H9 (cell line): ENCODE measurements around the gene GPHN. TPM values are rescaled to one million over a fixed set of nuclear protein-coding genes. Genes with fewer than 3 reads are reported as not detected.

Experiments used
- DNase-seq: peaks from one replicate; pipeline ENCODE4 v3.0.0-alpha.2; 2017
- H2AFZ ChIP-seq: one replicate; pipeline ENCODE4 v1.6.1; 2013; ENCODE audit warnings: mild to moderate bottlenecking, low read length, control low read depth, moderate library complexity
- H2AK5ac ChIP-seq: 2 replicates; pipeline ENCODE4 v1.6.1; 2013; ENCODE audit warnings: low read length, control low read depth, mixed read lengths; ENCODE audit not compliant: insufficient read length
- H2BK120ac ChIP-seq: one replicate; pipeline ENCODE4 v1.6.1; 2013; ENCODE audit warnings: low read depth, mild to moderate bottlenecking, low read length, control low read depth, inconsistent platforms; ENCODE audit not compliant: poor library complexity, severe bottlenecking
- H2BK12ac ChIP-seq: 2 replicates; pipeline ENCODE4 v1.6.1; 2013; ENCODE audit warnings: low read length, control low read depth, mixed read lengths, low read depth; ENCODE audit not compliant: insufficient read length
- H2BK15ac ChIP-seq: 2 replicates; pipeline ENCODE4 v1.6.1; 2013; ENCODE audit warnings: low read depth, low read length, control low read depth
- H2BK20ac ChIP-seq: one replicate; pipeline ENCODE4 v1.6.1; 2013; ENCODE audit warnings: low read depth, mild to moderate bottlenecking, low read length, control low read depth, inconsistent platforms; ENCODE audit not compliant: poor library complexity, severe bottlenecking
- H2BK5ac ChIP-seq: 2 replicates; pipeline ENCODE4 v1.6.1; 2013; ENCODE audit warnings: low read length, control low read depth, mixed read lengths; ENCODE audit not compliant: insufficient read length
- H3K14ac ChIP-seq: 2 replicates; pipeline ENCODE4 v1.6.1; 2013; ENCODE audit warnings: low read length, control low read depth; ENCODE audit not compliant: insufficient read depth
- H3K18ac ChIP-seq: 2 replicates; pipeline ENCODE4 v1.6.1; 2013; ENCODE audit warnings: low read depth, mild to moderate bottlenecking, mixed read lengths, low read length, control low read depth; ENCODE audit not compliant: insufficient read length
- H3K23ac ChIP-seq: 2 replicates; pipeline ENCODE4 v1.6.1; 2013; ENCODE audit warnings: low read length, control low read depth, mixed read lengths, low read depth; ENCODE audit not compliant: insufficient read length
- H3K23me2 ChIP-seq: 2 replicates; pipeline ENCODE4 v1.6.1; 2013; ENCODE audit warnings: low read depth, mild to moderate bottlenecking, mixed read lengths, low read length, control low read depth; ENCODE audit not compliant: insufficient read length, poor library complexity, severe bottlenecking
- H3K27ac ChIP-seq: 2 replicates; pipeline ENCODE4 v1.5.1; 2013; ENCODE audit warnings: low read length, control low read depth, mixed read lengths, low read depth; ENCODE audit not compliant: insufficient read length
- H3K27me3 ChIP-seq: 2 replicates; pipeline ENCODE4 v1.6.1; 2013; ENCODE audit warnings: low read length, control low read depth, inconsistent platforms; ENCODE audit not compliant: insufficient read depth
- H3K4ac ChIP-seq: 2 replicates; pipeline ENCODE4 v1.6.1; 2013; ENCODE audit warnings: low read depth, mild to moderate bottlenecking, control low read depth, inconsistent platforms, low read length, moderate library complexity
- H3K4me1 ChIP-seq: 2 replicates; pipeline ENCODE4 v1.6.1; 2013; ENCODE audit warnings: low read length, control low read depth, inconsistent platforms; ENCODE audit not compliant: insufficient read depth
- H3K4me2 ChIP-seq: 2 replicates; pipeline ENCODE4 v1.6.1; 2013; ENCODE audit warnings: low read length, control low read depth, mixed read lengths; ENCODE audit not compliant: insufficient read length, insufficient read depth
- H3K56ac ChIP-seq: 2 replicates; pipeline ENCODE4 v1.6.1; 2013; ENCODE audit warnings: low read depth, mild to moderate bottlenecking, mixed read lengths, low read length, control low read depth; ENCODE audit not compliant: insufficient read length
- H3K79me1 ChIP-seq: 2 replicates; pipeline ENCODE4 v1.6.1; 2013; ENCODE audit warnings: low read depth, mild to moderate bottlenecking, moderate library complexity, low read length, control low read depth, inconsistent platforms; ENCODE audit not compliant: insufficient read depth, poor library complexity, severe bottlenecking
- H3K79me2 ChIP-seq: 2 replicates; pipeline ENCODE4 v1.6.1; 2013; ENCODE audit warnings: low read length, control low read depth, inconsistent platforms; ENCODE audit not compliant: insufficient read depth
- H3K9ac ChIP-seq: 2 replicates; pipeline ENCODE4 v1.6.1; 2013; ENCODE audit warnings: low read length, control low read depth, mixed read lengths; ENCODE audit not compliant: insufficient read length; ENCODE audit errors: extremely low read depth
- H3K9me3 ChIP-seq: one replicate; pipeline ENCODE4 v1.6.1; 2013; ENCODE audit warnings: low read depth, low read length, inconsistent platforms; ENCODE audit not compliant: control insufficient read depth
- H3T11ph ChIP-seq: one replicate; pipeline ENCODE4 v1.6.1; 2013; ENCODE audit warnings: mild to moderate bottlenecking, low read length, control low read depth, inconsistent platforms
- H4K20me1 ChIP-seq: one replicate; pipeline ENCODE4 v1.6.1; 2013; ENCODE audit not compliant: control insufficient read depth, insufficient read length, insufficient read depth
- H4K5ac ChIP-seq: 2 replicates; pipeline ENCODE4 v1.6.1; 2013; ENCODE audit warnings: low read depth, mild to moderate bottlenecking, mixed read lengths, low read length, control low read depth; ENCODE audit not compliant: insufficient read length
- H4K8ac ChIP-seq: replicated peaks from 2 replicates; pipeline ENCODE4 v1.6.1; 2013; ENCODE audit warnings: low read length, control low read depth, mixed read lengths, low read depth; ENCODE audit not compliant: insufficient read length
- H4K91ac ChIP-seq: 2 replicates; pipeline ENCODE4 v1.6.1; 2013; ENCODE audit warnings: low read depth, mild to moderate bottlenecking, moderate library complexity, mixed read lengths, low read length, control low read depth; ENCODE audit not compliant: insufficient read length
- H3K27ac Mint-ChIP-seq, 3 experiments: 2 replicates in 2 of 3; 3 replicates in 1 of 3; pipeline ENCODE4 v1.8.0; 2020 to 2021; ENCODE audit warnings: mixed read lengths in 3 of 3, mild to moderate bottlenecking in 1 of 3, moderate library complexity in 1 of 3
- H3K27me3 Mint-ChIP-seq: 2 replicates; pipeline ENCODE4 v1.8.0; 2021; ENCODE audit warnings: low read depth, mild to moderate bottlenecking, moderate library complexity, mixed read lengths
- H3K36me3 Mint-ChIP-seq, 3 experiments: 2 replicates in 2 of 3; 3 replicates in 1 of 3; pipeline ENCODE4 v1.8.0; 2020 to 2021; ENCODE audit warnings: low read depth in 3 of 3, mixed read lengths in 3 of 3; ENCODE audit not compliant: insufficient read depth in 1 of 3
- H3K4me1 Mint-ChIP-seq, 2 experiments: 2 replicates each; pipeline ENCODE4 v1.8.0; 2020; ENCODE audit warnings: mixed read lengths in 2 of 2
- H3K4me3 Mint-ChIP-seq, 2 experiments: 2 replicates in 1 of 2; 3 replicates in 1 of 2; pipeline ENCODE4 v1.8.0; 2020 to 2021; ENCODE audit warnings: mild to moderate bottlenecking in 2 of 2, mixed read lengths in 2 of 2, moderate library complexity in 1 of 2
- H3K9me3 Mint-ChIP-seq, 2 experiments: 2 replicates in 1 of 2; 3 replicates in 1 of 2; pipeline ENCODE4 v1.8.0; 2020; ENCODE audit warnings: mild to moderate bottlenecking in 2 of 2, mixed read lengths in 2 of 2, moderate library complexity in 1 of 2
- CTCF ChIP-seq: fragments of 200-600 bp; sonication (generic); conservative IDR thresholded peaks from 3 replicates; pipeline ENCODE4 v1.8.0; 2021; ENCODE audit warnings: antibody characterized with exemption, mild to moderate bottlenecking
- total RNA-seq: library from RNA; stranded (reverse); gene quantifications from 2 replicates; pipeline ENCODE4 v1.2.1, GENCODE V29; 2021

Gene GPHN
- total RNA-seq, 1 experiment from 2014 or later: 16.1 TPM

GRCh38 chr14:66982247-66982646 lies 474.3 kb downstream of the GPHN start:
- Histone ChIP-seq H4K5ac (no peak overlapping the region), H2BK5ac (no peak overlapping the region), H2BK15ac (no peak overlapping the region), H2AK5ac (no peak overlapping the region), H3K18ac (no peak overlapping the region), H2BK120ac (no peak overlapping the region), H3K4me2 (no peak overlapping the region), H3K9ac (no peak overlapping the region), H2AFZ (no peak overlapping the region), H4K20me1 (no peaks in the 10 kb centered on the region), H4K8ac (no peak overlapping the region), H3T11ph (no peak overlapping the region), H3K79me1 (no peaks in the 10 kb centered on the region), H3K23me2 (no peaks in the 10 kb centered on the region), H4K91ac (no peak overlapping the region), H3K14ac (no peak overlapping the region), H2BK20ac (no peak overlapping the region), H3K4me1 (no peaks in the 10 kb centered on the region), H3K56ac (no peak overlapping the region), H3K27ac (no peak overlapping the region), H2BK12ac (no peak overlapping the region), H3K79me2 (no peaks in the 10 kb centered on the region), H3K23ac (no peak overlapping the region), H3K4ac (no peak overlapping the region), H3K27me3 (no peaks in the 10 kb centered on the region), H3K9me3 (no peaks in the 10 kb centered on the region)
- Mint-ChIP-seq H3K4me1 (no peaks in the 10 kb centered on the region), H3K9me3 (no peaks in the 10 kb centered on the region), H3K4me3 (no peak overlapping the region), H3K36me3 (no peaks in the 10 kb centered on the region), H3K27ac (no peak overlapping the region), H3K27me3 (no peaks in the 10 kb centered on the region)
- no peak for TF ChIP-seq CTCF
- no peak for DNase-seq
